Measurements from ENCODE around the gene PLCD1. TPM values are rescaled to one million over a fixed set of nuclear protein-coding genes. Genes with fewer than 3 reads are reported as not detected.
A peak's percentile ranks its signal among the peaks of the same experiment; 100 is the strongest.

PLCD1 gene
- total RNA-seq, 1 donor from 2014 or later, result 23.3 TPM

GRCh38 chr3:37967260-37967881 lies 62.1 kb downstream of the PLCD1 start:
- peak; percentile 30 for DNase-seq (ENCODE audit: low read depth, low spot score)

GRCh38 chr3:37964716-37965115 lies 64.7 kb downstream of the PLCD1 start:
- no peak for DNase-seq (ENCODE audit: low read depth, low spot score)

GRCh38 chr3:37964146-37964545 lies 65.3 kb downstream of the PLCD1 start:
- no peak for DNase-seq (ENCODE audit: low read depth, low spot score)

GRCh38 chr3:37963635-37964034 lies 65.8 kb downstream of the PLCD1 start:
- no peak for DNase-seq (ENCODE audit: low read depth, low spot score)

GRCh38 chr3:37963016-37963415 lies 66.4 kb downstream of the PLCD1 start:
- DNase-seq (ENCODE audit: low read depth, low spot score), result no peak

GRCh38 chr3:37961622-37962431 lies 67.6 kb downstream of the PLCD1 start:
- DNase-seq (ENCODE audit: low read depth, low spot score), result no peak

GRCh38 chr3:37957539-37957936 lies 71.9 kb downstream of the PLCD1 start:
- no peak for DNase-seq (ENCODE audit: low read depth, low spot score)

Other genes with a start within 250 kb of the PLCD1 start
- 40.3 and 57.4 TPM in 2 replicates for gene CTDSPL, start 167.8 kb downstream of the PLCD1 start, total RNA-seq
- gene VILL, start 38.9 kb downstream of the PLCD1 start, total RNA-seq, result 5.6 and 8.1 TPM in 2 replicates
- gene DLEC1, start 9.6 kb upstream of the PLCD1 start, total RNA-seq, result not detected in 2 replicates
- gene ACAA1, start 107.5 kb upstream of the PLCD1 start, total RNA-seq, result 51.5 and 52.7 TPM in 2 replicates
- 12.7 and 15.2 TPM in 2 replicates for gene MYD88, start 109.0 kb upstream of the PLCD1 start, total RNA-seq
- 36.6 and 45.9 TPM in 2 replicates for gene OXSR1, start 135.9 kb upstream of the PLCD1 start, total RNA-seq
- 0.13 and 0.18 TPM in 2 replicates for gene SLC22A13, start 236.2 kb upstream of the PLCD1 start, total RNA-seq